GM10266 (cell line): Measurements from ENCODE around the gene PIEZO2.

ENCODE experiments used
- DNase-seq: peaks from one replicate; pipeline ENCODE4 v3.0.0; 2012; ENCODE audit errors: extremely low spot score
- CTCF ChIP-seq: IDR thresholded peaks from 2 replicates; pipeline ENCODE4 v1.5.1; 2012; ENCODE audit warnings: mild to moderate bottlenecking, low read depth; ENCODE audit not compliant: control insufficient read depth, insufficient read depth; ENCODE audit errors: missing control alignments

The PIEZO2 gene

GRCh38 chr18:11148680-11149440 is 509 bp downstream of the PIEZO2 start:
- peak; percentile 33 for DNase-seq
- TF ChIP-seq CTCF: no peak

GRCh38 chr18:11147962-11148679 is 1.2 kb downstream of the PIEZO2 start:
- no peak for TF ChIP-seq CTCF
- DNase-seq: no peak

- TF ChIP-seq CTCF: no peak
These were observed 1.9 kb downstream of the PIEZO2 start for GRCh38 chr18:11147371-11147951.

GRCh38 chr18:11146947-11147345 is 2.4 kb downstream of the PIEZO2 start:
- no peak for TF ChIP-seq CTCF
- no peak for DNase-seq

More at GRCh38 chr18:11147371-11147951, 1.9 kb downstream of the PIEZO2 start:
- DNase-seq: no peak

GRCh38 chr18:11146238-11146946 is 3.0 kb downstream of the PIEZO2 start:
- DNase-seq: no peak
- no peak for TF ChIP-seq CTCF

GRCh38 chr18:11145413-11146191 is 3.8 kb downstream of the PIEZO2 start:
- TF ChIP-seq CTCF: no peak
- no peak for DNase-seq
